Measurements from ENCODE around the gene MID1. TPM values are rescaled to one million over a fixed set of nuclear protein-coding genes. Genes with fewer than 3 reads are reported as not detected.

Gene MID1
- total RNA-seq, 1 experiment from 2014 or later = 32.4 TPM

DNA sequence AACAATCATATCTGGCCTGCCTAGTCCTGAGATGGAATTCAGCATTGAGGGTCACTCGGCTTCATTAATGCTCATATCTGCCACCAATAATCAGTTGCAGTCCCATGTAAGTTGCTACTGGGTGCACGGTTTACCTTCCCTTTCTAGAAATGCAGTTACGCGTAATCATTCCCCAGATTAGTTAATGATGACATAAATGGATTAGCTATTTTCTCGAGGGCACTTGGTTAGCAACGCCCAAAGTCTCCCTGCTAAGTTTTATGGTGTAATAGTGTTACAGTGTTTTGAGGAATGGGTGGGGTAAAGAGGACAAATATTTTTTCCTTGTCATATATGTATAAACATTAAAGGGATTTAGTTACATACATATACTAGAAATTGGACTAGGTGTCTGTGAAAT lies 118.8 kb downstream of the MID1 start:
- ATAC-seq (no peak), DNase-seq (ENCODE audit: low read depth, low spot score) (no peak)
- Histone ChIP-seq H3K27ac (ENCODE audit: low read length) (no peak overlapping the region), H3K36me3 (ENCODE audit: control insufficient read depth, insufficient read depth, low read length) (no peaks in the 10 kb centered on the region), H3K27me3 (ENCODE audit: control insufficient read depth, insufficient read depth, low read length) (no peaks in the 10 kb centered on the region), H3K4me3 (ENCODE audit: low read depth in 2 of 2, low read length in 2 of 2) (no peak overlapping the region), H3K4me1 (ENCODE audit: control insufficient read depth, insufficient read depth, low read length) (no peaks in the 10 kb centered on the region), H3K9me3 (ENCODE audit: control insufficient read depth, insufficient read depth, low read depth, low read length) (no peaks in the 10 kb centered on the region)
- ChIA-PET CTCF (no interaction called here), POLR2A (no interaction called here)
- intact Hi-C loops (cut with micrococcal nuclease; ENCODE audit: unreplicated experiment) (no loop called here), in situ Hi-C loops (cut with HindIII; ENCODE audit: low pct_unique_long_range_greater_than_20kb, low sequenced_read_pairs) (no loop called here)
- BruUV-seq (replicated peaks) = no TSS peak
- TF ChIP-seq, protein P1, sequence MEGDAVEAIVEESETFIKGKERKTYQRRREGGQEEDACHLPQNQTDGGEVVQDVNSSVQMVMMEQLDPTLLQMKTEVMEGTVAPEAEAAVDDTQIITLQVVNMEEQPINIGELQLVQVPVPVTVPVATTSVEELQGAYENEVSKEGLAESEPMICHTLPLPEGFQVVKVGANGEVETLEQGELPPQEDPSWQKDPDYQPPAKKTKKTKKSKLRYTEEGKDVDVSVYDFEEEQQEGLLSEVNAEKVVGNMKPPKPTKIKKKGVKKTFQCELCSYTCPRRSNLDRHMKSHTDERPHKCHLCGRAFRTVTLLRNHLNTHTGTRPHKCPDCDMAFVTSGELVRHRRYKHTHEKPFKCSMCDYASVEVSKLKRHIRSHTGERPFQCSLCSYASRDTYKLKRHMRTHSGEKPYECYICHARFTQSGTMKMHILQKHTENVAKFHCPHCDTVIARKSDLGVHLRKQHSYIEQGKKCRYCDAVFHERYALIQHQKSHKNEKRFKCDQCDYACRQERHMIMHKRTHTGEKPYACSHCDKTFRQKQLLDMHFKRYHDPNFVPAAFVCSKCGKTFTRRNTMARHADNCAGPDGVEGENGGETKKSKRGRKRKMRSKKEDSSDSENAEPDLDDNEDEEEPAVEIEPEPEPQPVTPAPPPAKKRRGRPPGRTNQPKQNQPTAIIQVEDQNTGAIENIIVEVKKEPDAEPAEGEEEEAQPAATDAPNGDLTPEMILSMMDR (IDR thresholded peaks at IDR 0.05) = no peak
- TF ChIP-seq SIN3A (IDR thresholded peaks at IDR 0.05; ENCODE audit: borderline replicate concordance, insufficient read depth, low read depth, low read length) (no peak), TCF7L2 (IDR thresholded peaks at IDR 0.05; ENCODE audit: low read depth, low read length) (no peak)
- TF ChIP-seq, protein P2, sequence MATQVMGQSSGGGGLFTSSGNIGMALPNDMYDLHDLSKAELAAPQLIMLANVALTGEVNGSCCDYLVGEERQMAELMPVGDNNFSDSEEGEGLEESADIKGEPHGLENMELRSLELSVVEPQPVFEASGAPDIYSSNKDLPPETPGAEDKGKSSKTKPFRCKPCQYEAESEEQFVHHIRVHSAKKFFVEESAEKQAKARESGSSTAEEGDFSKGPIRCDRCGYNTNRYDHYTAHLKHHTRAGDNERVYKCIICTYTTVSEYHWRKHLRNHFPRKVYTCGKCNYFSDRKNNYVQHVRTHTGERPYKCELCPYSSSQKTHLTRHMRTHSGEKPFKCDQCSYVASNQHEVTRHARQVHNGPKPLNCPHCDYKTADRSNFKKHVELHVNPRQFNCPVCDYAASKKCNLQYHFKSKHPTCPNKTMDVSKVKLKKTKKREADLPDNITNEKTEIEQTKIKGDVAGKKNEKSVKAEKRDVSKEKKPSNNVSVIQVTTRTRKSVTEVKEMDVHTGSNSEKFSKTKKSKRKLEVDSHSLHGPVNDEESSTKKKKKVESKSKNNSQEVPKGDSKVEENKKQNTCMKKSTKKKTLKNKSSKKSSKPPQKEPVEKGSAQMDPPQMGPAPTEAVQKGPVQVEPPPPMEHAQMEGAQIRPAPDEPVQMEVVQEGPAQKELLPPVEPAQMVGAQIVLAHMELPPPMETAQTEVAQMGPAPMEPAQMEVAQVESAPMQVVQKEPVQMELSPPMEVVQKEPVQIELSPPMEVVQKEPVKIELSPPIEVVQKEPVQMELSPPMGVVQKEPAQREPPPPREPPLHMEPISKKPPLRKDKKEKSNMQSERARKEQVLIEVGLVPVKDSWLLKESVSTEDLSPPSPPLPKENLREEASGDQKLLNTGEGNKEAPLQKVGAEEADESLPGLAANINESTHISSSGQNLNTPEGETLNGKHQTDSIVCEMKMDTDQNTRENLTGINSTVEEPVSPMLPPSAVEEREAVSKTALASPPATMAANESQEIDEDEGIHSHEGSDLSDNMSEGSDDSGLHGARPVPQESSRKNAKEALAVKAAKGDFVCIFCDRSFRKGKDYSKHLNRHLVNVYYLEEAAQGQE (IDR thresholded peaks at IDR 0.05; ENCODE audit: insufficient read depth in 1 of 2, low read depth in 2 of 2, low read length in 1 of 2) = no peak

DNA sequence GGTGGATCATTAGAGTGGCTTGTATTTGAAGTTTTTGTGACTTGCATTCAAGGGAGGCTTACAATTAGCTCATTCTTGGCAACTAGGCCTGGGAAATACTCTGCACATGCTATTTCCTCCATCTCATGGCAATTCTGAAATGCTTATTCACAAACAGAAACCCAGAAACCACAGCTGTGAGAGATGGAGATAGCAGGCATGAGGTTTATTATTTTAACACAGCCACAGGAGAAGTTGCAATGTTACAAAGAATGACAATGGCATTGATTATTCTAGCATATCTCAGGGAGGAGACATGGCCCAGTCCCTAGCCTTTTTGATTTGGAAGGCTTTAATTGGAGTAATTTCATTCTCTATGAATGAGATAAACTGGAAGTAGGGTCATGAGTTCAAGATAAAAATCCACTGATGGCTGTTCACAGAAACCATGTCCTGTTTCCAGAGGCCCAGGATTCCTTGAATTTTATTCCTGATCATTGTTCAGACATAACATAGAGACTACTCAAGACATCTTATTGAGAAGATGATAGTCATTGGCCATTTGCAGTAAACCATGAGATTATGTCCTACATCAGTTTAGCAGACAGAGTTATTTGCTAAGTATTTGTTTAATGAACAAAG lies 123.9 kb downstream of the MID1 start:
- no peaks in the 10 kb centered on the region for H3K9me3 ChIP-seq (ENCODE audit: control insufficient read depth, insufficient read depth, low read depth, low read length)
- H3K36me3 ChIP-seq (ENCODE audit: control insufficient read depth, insufficient read depth, low read length) = no peaks in the 10 kb centered on the region; the same call in 1 of the 2 replicates
- BruUV-seq (replicated peaks) = no TSS peak
- H3K27ac ChIP-seq (ENCODE audit: low read length) = no peak overlapping the region
- ChIA-PET CTCF (no interaction called here), POLR2A (no interaction called here)
- in situ Hi-C loops (cut with HindIII; ENCODE audit: low pct_unique_long_range_greater_than_20kb, low sequenced_read_pairs) (no loop called here), intact Hi-C loops (cut with micrococcal nuclease; ENCODE audit: unreplicated experiment) (no loop called here)
- no peak overlapping the region for H3K4me3 ChIP-seq (ENCODE audit: low read depth in 2 of 2, low read length in 2 of 2)
- no peak for ATAC-seq
- TF ChIP-seq TCF7L2 (IDR thresholded peaks at IDR 0.05; ENCODE audit: low read depth, low read length) = no peak
- TF ChIP-seq POLR2AphosphoS5 (IDR thresholded peaks at IDR 0.05; ENCODE audit: low read depth, low read length) = no peak
- TF ChIP-seq, protein P2 (IDR thresholded peaks at IDR 0.05; ENCODE audit: insufficient read depth in 1 of 2, low read depth in 2 of 2, low read length in 1 of 2) = no peak
- TF ChIP-seq SIN3A (IDR thresholded peaks at IDR 0.05; ENCODE audit: borderline replicate concordance, insufficient read depth, low read depth, low read length) = no peak
- TF ChIP-seq, protein P1 (IDR thresholded peaks at IDR 0.05) = no peak
- no peaks in the 10 kb centered on the region for H3K27me3 ChIP-seq (ENCODE audit: control insufficient read depth, insufficient read depth, low read length)
- H3K4me1 ChIP-seq (ENCODE audit: control insufficient read depth, insufficient read depth, low read length) = no peaks in the 10 kb centered on the region
- no peak for DNase-seq (ENCODE audit: low read depth, low spot score)
